GM12875 (cell line): Measurements from ENCODE around the gene ADA.

Experiments
- H3K4me3 ChIP-seq: one replicate; pipeline ENCODE4 v1.5.1; 2011; ENCODE audit warnings: low read depth, low read length, control low read depth
- CTCF ChIP-seq: IDR thresholded peaks from 2 replicates; pipeline ENCODE4 v1.5.1; 2011; ENCODE audit warnings: low read depth, mild to moderate bottlenecking, control low read depth, inconsistent platforms, low read length, moderate library complexity, borderline replicate concordance; ENCODE audit not compliant: insufficient read depth

Gene ADA

GRCh38 chr20:44627364-44628010 lies 24.0 kb downstream of the ADA start:
- no peak for TF ChIP-seq CTCF
- H3K4me3 ChIP-seq, result no peak overlapping the region

- H3K4me3 ChIP-seq, result no peak overlapping the region
- no peak for TF ChIP-seq CTCF
Observed at GRCh38 chr20:44626278-44626677, 25.2 kb downstream of the ADA start.

- no peak for TF ChIP-seq CTCF
- no peak overlapping the region for H3K4me3 ChIP-seq
Observed at GRCh38 chr20:44625361-44625760, 26.1 kb downstream of the ADA start.

GRCh38 chr20:44624743-44625271 lies 26.7 kb downstream of the ADA start:
- no peak for TF ChIP-seq CTCF
- H3K4me3 ChIP-seq, result no peak overlapping the region

GRCh38 chr20:44624152-44624551 lies 27.3 kb downstream of the ADA start:
- TF ChIP-seq CTCF, result no peak
- no peak overlapping the region for H3K4me3 ChIP-seq

GRCh38 chr20:44622501-44623270 lies 28.8 kb downstream of the ADA start:
- no peak for TF ChIP-seq CTCF
- H3K4me3 ChIP-seq, result no peak overlapping the region

- TF ChIP-seq CTCF, result no peak
- H3K4me3 ChIP-seq, result no peak overlapping the region
Observed at GRCh38 chr20:44621939-44622338, 29.6 kb downstream of the ADA start.
